HG03469 (cell line): ENCODE data around the gene GALNT2.

Source experiments
- ATAC-seq: cut with Tn5 transposase; IDR thresholded peaks from one replicate; pipeline ENCODE4 v1.9.1; 2021; ENCODE audit warnings: mild to moderate bottlenecking, moderate library complexity, moderate number of reproducible peaks; ENCODE audit not compliant: unreplicated experiment

The GALNT2 gene

GRCh38 chr1:230109066-230109465 is 42.0 kb downstream of the GALNT2 start:
- no peak for ATAC-seq

DNA sequence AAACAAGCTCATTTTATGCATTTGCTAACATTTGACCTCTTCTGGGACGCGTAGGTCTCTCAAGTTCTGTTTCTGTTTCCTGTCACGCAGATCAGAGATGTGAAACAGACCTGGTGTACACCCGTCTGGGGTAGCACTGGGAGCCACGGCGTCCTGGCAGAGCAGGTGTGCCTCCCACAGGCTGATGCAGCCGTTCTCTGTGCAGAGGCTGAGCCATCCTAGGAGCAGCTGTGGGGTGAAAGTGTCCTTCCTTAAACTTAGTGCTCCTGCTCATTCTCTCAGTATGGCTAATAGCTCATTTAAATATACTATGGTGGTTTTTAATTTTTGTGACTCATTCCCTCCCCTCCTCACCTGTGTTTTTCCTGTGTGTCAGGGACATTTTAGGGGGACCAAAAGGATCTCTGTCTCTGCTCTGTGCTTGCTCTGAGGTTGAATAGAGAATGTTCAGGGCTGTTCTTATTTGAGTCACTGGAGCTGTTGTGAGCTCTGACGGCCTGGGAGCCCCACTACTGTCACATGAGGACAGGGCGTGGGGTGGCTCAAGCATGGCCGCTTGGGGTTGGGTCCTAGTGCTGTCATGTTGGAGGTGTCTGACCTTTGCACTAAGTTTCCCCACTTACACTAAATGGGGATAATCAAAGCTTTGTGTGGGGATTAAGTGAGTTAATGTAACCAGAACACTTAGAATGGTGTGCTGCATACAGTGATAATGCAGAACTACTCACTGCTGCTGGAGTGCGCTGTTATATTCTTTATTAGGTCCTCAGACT is 43.0 kb downstream of the GALNT2 start:
- ATAC-seq = peak; percentile 71

DNA sequence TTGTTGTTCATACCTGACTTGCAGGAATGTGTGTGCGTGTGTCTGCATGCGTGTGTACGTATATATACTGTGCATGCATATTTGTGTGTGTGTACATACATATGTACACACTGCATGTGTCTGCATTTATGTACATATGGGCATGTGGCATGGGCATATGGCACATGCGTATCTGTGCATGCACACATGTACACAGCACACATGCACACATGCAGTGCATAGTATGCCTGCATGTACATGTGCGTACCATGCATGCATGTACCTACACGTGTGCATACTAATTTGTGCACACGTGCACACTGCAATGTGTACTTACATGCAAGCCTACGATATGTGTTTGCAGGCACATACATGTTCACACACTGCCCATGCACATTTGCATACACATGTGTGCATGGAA is 43.9 kb downstream of the GALNT2 start:
- ATAC-seq = no peak

DNA sequence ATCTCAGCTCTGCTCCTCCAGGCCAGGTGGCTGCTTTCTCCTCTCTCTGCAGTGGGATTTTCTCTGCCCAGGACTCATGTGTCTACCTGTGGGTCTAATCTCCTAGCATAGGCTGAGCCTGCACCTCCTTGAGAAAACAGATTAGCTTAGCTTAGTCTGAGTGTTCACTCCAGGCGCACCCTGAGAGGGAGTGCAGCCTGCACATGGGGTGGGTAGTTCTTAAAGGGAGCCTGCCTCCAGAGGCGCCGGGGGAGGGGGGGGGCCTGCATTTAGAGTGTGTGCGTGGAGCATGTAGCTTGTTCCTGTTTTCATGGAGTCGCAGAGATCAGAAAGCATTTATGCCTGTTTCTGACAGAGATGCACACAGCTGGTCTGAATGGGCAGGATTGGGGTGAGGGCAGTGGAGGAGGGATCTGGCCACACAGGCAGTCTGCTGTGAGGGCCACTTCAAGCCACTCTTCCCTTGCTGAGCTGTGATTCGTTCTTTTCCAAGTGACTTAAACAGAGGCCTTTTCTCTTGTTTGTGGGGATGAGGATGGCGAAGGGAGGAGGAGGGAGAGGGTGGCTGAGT is 45.2 kb downstream of the GALNT2 start:
- no peak for ATAC-seq

GRCh38 chr1:230112782-230113181 is 45.7 kb downstream of the GALNT2 start:
- ATAC-seq = no peak

- ATAC-seq = no peak
These were observed 46.2 kb downstream of the GALNT2 start for GRCh38 chr1:230113235-230113592.

DNA sequence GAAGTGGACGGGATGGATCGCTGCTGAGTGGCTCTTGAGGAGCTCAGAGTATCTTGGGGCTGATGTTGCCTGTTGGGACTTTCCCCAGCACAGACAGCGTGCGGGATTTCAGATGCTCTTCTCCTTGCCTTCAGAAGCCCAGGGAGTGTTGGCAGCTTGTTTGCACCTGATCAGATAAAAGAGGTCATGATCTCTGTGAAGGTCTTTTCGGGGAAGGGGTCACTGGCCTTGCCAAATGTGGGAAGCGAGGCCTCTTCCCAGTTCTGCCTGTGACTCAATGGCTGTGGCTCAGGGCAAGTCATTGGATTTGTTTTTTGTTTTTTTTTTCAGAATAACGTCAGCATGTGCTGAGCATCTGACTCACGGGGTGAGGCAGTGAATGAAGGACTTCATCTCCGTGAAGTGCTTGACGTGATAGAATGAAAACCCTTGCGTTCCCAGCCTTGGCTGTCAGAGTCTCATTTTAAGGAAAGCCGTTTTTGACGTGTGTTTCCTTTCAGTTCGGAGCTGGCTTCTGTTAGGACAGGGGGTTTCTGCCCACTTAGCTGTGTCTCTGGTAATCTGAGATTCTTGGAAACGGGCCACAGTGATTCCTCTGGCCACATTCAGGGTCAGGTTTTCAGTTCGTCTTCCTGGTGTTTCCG is 46.7 kb downstream of the GALNT2 start:
- ATAC-seq = no peak

DNA sequence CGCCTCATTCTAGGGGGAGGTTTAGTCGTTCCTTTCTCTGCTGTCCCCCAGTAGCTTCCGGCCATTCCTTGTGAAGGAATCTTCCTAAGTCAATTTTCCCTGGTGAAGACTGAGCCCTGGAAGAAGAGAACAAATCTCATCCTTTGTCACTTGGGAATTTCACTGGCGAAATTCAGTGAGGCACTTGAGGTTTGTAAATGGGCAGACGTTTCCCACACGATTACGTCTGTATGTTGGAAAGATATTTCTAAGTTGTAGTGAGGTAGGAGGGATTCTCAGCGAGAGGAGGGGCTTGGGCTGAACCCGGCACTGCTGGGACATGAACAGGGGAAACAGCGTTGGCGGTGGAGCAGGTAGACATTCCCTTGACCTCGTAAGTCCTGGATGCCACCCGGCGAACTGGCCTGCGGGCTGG is 47.2 kb downstream of the GALNT2 start:
- no peak for ATAC-seq

GRCh38 chr1:230117694-230118093 is 50.7 kb downstream of the GALNT2 start:
- ATAC-seq = no peak

GRCh38 chr1:230119340-230119739 is 52.3 kb downstream of the GALNT2 start:
- ATAC-seq = no peak

- no peak for ATAC-seq
These were observed 53.4 kb downstream of the GALNT2 start for GRCh38 chr1:230120289-230120920.

- no peak for ATAC-seq
These were observed 53.9 kb downstream of the GALNT2 start for GRCh38 chr1:230120921-230121381.

DNA sequence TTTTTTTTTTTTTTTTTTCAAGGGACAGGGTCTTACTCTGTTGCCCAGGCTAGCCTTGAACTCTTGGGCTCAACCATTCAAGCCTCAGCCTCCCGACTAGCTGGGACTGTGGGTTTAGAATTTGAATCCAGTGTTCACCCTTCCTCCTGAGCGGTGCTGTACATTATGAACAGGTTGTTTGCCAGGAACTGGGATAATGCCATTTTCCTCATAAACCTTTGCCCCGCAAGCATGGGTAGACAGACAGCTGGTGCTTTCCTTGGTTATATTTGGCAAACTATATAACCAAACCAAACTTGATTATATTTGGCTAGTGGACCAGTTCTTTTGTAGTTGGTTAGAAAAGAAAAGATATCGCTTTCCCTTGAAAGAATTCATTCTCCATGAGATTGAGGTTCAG is 54.9 kb downstream of the GALNT2 start:
- ATAC-seq = no peak

DNA sequence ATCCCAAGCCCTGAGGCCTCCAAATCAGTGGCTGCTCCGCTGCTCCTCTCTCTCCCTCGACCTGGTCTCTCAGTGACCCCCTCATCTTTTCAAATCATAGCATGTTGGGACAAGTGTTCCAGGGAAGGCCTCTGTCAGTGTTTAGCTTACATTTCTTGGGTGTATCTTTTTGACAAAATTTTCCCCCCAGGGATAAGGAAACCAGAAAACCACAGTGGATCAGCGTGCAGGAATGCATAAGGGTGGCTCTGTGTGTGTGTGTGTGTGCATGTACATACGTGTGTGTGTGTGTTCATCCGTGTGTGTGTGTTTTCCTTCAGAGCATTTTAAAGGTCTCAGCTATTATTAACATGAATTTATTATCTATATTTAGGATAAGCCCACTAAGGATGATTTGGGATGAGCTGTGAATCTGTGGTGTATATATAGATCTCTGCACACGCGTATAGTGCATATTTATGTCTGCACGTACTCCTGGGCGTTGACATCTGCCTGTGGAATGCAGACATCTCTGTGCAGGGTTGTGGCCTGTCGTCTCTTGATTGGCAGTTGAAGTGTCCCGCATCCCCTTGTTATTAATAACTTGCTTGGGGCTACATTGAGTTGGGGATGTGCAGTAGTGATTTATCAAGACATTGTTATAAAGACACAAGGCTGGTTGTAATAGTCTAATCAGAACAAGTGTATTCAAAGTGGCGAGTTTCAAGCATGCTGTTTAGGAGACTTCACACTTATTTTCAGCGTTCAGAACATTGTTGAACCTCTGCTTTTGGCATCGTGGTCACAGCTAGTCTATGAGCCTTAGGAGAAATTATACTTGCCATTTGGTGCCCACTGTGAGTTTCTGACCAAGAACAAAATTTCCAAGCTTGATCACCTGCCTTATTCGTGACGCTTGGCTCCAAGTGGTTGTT is 55.6 kb downstream of the GALNT2 start:
- no peak for ATAC-seq

DNA sequence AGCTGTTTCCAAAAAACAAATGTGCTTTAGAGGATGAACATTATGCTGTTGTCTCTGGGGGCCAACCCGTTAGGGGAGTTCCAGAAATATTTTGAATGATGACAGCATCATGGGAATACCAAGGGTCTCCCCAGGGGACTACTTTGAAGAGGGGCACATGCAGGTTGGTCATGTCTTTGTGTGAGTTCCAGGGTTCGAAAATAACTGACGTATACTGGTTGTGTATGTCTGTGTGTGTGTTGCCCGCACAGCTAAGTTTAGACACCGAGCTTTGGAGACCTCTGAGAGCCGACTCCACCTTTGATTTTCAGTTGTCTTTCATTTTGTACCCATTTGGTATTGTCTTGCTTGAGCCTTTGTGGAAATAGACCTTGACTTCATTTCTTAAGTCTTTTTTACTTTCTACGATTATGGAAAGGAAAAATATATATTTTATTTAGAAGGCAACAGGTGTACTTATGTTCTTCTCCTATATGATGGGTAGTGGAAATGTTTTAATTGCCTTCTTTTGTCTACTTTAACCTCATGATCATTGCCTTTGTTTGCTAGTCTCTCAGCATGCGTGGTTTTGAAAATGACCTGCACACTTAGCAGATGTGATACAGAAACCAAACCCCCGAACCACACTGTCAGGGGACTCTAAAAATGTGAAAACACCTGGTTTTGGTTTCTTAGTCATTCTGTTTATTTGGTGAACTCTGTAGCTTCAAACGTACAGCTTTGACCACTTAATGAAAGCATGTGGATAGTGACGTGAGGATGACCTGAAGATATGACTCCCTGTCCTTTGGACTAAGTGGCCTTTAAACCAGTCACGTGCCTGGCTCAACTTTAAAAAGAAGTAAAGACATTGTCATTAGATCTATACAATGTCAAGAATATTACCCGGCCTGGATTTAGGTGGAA is 56.5 kb downstream of the GALNT2 start:
- peak; percentile 77 for ATAC-seq

GRCh38 chr1:230124186-230125128 is 57.4 kb downstream of the GALNT2 start:
- no peak for ATAC-seq

DNA sequence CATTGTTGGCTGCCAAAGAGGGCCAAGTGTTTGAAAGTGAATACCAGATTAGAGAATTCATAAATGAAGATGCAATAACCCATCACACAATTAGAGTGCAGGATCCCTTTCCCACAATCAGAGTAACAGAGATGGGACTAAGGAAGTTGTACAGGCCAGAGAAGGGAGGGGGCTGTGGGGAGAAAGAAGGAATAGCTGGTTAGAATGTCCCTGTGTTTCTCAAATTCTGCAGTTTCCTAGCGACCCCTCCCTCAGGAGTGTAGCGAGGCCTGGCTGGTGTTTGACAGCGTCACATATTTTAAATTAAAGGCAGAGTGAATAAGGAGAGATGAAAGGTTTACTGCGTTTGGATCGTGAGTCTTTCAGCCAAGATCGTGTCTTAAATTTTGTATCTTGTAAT is 58.1 kb downstream of the GALNT2 start:
- ATAC-seq = no peak
